Stimulated activated CD4-positive, alpha-beta T cell treated with anti-CD3 and anti-CD28 coated beads, Interleukin-4, amount 100 ng/mL, for 1 hour (primary cell): Measurements from ENCODE around the gene TRIM15.
A peak's percentile ranks its signal among the peaks of the same experiment; 100 is the strongest.
"Not testable (repeated sequence)": the region's sequence is repeated elsewhere in the genome, so short reads cannot be mapped to it uniquely, and the experiment has no call there.

Experiments
- DNase-seq: peaks from one replicate; pipeline ENCODE4 v3.0.0-alpha.2; 2020

TRIM15 gene

DNA sequence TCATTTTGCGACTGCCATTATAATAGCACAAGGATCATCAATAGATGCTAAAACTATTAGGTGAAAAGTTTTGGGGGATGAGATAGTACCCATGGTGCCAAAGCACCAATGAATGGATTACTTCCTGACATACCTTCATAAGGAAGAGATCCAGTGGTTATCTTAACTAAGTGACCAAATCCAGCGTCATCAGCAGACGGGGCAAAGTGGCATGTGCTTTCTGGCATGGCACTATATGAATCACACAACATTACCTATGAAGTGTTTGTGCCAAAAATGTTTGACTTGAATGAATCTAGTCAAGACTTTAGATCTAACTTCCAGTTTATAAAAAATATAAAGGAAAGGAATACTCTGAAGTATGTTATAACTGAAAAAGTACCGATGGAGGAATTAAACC lies 39.0 kb downstream of the TRIM15 start:
- DNase-seq = no peak

DNA sequence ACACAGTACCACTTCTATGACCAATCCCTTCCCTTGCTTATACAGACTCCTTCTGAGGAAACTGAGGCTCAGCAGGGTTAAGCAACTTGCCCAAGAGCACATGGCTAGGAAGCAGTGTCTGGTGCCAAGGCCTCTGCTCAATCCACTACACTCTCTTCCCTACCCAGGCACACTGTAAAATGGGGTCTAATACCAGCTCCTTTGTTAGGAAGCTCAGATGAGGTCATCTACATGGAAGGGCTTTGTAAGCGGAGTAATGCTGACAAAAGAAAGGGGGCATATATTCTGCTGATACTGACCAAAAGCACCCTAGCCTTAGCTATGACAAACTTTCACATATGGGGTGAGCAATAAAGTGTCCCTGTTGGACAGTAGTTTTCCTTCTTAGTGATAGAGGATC lies 40.8 kb downstream of the TRIM15 start:
- DNase-seq = no peak

DNA sequence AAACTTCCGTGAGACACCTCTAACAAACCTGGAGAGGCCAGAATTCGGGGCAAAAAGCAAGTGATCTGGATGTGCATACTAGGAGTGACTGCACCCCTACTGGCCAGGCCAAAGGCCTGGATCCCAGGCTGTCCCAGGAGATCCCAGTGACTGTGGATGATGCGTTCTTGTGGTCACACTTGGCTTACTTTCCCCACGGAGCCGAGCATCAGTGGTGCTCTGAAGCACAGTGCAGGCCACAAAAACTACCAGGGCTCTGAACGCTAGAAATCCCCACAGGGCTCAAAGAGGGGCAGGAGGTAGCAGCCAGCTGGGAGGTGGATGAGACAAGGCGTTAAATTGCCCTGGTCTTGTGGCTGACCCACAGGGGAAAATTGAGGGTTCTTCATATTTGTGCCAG lies 42.8 kb downstream of the TRIM15 start:
- no peak for DNase-seq

DNA sequence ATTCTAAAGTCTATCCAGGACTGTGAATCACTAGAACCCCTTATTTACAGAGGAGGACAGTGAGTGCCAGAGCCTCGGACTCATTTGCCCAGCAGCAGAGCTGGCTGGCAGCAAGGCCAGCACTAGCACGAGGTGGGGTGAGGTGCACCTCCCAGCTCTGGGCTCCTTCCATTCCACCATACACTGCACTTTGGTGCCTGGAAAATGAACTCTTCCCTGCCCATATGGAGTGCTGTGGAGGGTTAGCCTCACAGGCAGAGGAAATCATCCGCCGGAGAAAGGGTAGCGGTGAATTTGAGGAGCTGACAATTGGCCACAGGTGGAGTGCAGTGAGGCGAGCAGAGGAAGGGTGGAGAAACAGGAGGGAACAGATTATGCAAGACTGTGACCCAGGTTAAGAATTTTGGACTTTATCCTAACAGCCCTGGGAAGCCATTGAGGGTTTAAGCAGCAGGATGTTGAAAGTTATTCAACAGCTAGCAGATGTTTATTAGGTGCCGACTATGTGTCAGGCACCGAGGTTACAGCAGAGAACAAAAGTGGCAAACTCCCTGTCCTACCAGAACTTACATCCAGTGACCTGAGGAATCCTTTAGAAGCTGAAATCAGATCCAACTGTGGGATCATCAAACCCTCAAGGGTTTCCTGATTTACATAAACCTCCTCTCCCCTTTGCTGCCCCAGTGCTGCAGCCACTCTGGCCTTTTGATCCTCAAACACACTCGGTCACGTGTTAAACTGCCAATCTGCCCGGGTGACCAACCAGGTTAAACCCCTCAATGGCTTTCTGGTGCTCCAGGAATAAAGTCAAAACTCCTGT lies 43.7 kb downstream of the TRIM15 start:
- DNase-seq = no peak

DNA sequence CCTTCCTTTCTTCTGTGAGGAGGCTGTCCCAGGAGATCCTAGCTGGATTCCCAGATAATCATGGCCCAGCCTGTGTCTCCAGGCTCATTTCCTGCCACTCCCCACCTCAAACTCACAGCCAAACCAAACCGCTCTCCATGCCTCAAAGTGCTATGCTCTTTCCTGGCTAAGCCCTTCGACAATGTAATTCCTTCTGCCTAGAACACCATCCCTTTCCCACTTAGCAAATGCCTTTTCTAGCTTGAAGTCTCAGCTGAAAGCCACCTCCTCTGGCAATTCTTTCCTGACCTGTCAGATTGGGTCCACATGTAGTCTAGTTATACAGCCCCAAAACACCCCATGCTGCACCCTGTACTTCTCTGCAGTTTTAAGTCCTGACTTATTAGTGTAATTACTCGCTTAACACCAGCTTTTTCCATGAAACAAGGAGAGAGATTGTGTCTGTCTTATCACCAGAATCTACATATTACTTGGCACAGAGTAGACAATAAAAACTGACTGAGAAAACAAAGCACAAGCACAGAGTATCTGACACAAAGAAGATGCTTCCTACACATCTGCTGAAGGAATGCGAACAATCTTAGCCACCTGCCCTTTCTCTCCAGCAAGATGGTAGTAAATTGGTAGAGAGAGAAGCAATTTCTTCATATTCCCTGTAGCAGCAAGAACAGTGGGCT lies 44.4 kb downstream of the TRIM15 start:
- no peak for DNase-seq

DNA sequence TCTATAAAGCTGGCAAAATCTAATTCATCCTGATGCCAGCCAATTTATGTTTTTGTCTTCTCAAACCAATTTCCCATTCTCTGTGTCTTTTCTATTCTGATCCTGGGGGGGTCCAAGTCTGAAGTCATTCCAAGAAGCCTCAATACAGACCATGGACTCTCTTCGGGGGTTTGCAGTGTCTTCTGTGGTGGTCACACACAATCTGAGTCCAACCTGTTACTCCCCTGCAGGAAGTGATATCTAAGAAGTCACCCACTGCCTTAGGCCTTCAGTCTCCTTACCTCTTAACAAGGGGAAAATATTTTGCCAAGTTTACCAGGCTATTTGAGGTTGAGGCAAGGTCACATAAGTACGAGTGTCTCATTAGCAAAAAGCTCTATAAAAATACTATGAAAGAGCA lies 48.0 kb downstream of the TRIM15 start:
- no peak for DNase-seq

DNA sequence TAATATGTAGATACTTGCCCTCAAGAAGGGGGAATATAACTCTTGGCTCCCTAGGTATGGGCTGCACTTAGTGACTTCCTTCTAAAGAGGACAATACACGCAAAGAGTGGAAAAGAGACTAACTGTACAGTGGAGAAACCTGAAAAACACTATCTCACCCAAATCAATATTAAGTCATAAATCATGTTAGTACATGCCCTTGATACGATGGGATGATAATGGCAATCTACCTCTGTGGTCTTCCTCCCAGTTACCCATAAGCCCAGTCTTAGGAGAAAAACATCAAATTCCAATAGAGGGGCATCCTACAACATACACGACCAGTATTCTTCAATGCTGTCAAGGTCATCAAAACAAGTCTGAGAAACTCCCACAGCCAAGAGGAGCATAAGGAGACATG lies 48.6 kb downstream of the TRIM15 start:
- no peak for DNase-seq

DNA sequence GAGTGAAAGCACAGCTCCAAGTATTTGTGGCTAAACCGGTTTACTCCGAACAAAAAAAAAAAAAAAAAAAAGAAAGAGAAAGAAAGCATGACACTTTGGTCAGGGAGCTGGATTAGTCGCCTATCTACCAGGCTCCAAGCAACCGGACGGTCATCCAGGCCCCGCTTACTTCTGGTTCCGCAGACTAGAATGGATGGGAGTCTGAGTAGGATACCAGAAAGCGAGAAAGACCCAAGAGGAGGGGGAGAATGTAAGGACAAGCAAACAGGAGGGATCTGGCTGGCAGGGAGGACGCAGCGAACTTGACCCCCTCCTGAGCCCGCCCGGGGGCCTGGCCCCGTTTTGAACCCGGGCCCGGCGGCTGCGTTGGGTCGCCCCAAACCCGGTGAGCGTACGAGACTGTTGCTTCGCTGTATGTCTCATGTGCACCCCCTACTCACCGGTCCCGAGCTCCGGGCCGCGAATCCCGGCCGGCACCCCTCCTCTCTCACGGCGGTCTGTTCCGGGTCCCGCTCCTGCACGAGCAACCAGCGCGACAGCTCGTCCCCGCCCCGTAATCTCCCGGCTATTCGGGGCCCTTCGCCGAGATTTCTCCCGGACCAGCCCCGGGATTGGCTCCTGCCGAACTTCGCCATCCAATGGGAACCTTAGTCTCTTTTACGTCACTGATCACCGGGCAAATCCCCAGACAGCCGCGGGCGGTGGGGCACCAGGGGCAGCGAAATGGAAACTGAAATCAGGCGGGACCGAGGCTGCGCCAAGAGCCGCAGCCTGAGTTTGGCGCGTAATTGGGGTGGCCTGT lies 49.7 kb downstream of the TRIM15 start, which contains the start of gene TRIM26:
Gene TRIM26, minus strand, starts transcription at position 542 of the 802 bp plus-strand sequence. CDS start 14,303 bp downstream, outside the sequence.
- peak; percentile 92 for DNase-seq

DNA sequence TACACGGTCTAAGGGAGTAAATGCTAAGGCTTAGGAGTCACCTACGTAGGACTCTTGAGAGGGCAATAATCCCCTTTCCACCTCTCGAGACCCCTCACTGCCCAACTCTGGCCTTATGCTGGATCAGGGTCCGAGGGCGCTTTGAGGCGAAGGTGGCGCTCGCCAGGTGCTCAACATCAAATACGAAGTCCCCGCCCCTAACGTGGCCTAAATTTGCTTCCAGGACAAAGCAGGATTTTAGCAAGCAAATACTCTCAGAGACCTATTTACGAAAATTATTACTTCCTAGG lies 50.3 kb downstream of the TRIM15 start:
- DNase-seq = no peak

DNA sequence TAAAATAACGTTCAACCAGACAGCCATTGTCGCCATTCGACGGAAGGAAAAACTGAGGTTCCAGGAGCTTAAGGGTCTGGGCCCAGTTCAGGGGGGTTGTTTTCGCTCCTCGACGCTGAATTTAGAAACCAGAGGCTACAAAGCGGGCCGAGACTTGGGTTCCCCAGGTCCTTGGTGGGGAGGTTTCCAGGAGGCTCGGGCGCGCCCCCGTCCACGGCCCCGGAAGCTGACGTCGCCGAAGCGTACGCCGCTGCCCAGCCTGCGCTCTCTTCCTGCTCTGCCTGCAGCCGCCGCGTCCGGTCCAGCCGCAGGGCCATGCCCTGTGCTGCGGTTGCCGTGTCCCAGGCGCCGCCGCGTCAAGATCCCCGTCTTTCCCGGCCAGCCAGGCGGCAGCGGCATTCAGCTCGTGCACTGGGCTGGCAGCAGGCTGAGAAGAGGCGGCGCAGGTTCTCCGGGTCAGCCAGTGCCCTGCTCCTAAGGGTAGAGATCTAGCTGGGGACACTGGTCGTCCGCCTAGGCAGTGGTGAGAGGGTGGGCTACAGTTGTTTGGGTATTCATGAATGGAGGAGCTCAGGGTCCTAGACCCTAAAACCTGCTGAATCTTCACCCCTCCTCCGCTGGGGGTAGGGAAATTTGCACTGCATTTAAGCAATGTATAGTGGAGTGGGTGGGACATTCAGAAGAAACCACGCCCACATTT lies 50.8 kb downstream of the TRIM15 start:
- DNase-seq = peak; percentile 69

DNA sequence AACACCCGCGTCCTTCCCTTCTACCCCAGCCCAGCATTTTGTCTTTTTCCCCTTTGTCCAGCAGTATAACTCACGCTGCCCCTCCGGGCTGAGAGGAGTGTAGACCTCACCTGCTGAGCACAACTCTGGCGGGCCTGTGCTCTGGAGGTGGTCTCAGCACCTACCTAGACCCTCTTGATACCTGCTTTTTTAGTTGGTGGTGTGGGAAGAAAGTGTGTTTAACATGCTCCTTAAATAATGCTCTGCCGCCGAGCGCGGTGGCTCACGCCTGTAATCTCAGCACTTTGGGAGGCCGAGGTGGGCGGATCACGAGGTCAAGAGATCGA lies 51.3 kb downstream of the TRIM15 start:
- DNase-seq = no peak

DNA sequence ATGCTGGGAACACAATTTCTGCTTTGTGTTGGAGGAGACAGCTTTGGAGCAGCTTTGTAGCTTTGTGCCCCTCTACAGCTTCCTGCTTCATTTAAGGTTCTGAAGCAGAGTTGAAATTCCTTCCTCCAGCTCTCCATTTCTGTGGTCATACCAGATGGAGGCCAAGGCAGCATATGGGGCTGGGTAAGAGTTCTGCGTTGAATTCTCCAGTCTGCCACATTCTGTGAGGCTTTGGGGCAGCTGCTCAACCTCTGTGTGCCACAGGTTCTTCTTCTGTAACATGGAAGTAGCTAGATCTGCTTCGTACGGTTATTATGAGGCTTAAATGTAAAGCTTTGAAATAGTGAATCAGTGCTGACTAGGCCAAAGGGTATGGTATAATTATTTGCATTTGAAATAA lies 52.8 kb downstream of the TRIM15 start:
- no peak for DNase-seq

DNA sequence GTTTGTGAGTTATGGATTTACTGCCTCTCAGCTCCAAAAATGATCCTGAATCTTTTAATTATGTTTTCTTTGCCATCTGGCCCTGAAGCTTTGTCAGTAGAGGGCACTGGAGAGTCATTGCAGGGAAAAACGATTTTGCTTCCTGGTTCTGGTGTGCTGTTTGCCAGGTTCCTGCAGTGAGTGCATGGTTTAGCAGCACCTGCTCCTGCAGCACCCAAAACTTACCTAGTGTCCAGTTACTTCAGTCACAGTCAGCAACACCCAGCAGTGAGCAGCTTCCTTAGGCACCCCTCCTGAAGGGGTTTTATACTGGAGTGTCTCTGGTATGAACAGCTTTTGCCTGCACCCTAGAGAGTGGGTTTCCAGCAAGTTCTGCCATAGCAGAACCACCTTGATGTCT lies 55.9 kb downstream of the TRIM15 start:
- peak; percentile 16 for DNase-seq

DNA sequence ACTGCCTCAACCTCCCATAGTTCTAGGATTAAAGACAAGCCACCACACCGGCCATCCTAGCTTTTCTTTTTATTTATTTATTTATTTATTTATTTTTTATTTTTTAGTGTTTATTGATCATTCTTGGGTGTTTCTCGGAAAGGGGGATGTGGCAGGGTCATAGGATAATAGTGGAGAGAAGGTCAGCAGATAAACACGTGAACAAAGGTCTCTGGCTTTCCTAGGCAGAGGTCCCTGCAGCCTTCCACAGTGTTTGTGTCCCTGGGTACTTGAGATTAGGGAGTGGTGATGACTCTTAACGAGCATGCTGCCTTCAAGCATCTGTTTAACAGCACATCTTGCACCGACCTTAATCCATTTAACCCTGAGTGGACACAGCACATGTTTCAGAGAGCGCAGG lies 58.0 kb downstream of the TRIM15 start:
- not testable (repeated sequence) for DNase-seq

DNA sequence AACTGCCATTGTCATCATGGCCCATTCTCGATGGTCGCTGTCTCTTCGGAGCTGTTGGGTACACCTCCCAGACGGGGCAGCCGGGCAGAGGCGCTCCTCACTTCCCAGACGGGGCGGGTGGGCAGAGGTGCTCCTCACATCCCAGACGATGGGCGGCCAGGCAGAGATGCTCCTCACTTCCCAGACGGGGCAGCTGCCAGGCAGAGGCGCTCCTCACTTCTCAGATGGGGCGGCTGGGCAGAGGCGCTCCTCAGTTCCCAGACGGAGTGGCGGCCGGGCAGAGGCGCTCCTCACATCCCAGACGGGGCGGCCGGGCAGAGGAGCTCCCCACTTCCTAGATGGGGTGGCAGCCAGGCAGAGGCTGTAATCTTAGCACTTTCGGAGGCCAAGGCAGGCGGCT lies 58.6 kb downstream of the TRIM15 start:
- DNase-seq = not testable (repeated sequence)
